Liver (tissue), 9 donors: ENCODE measurements around the gene WDR19. TPM values are rescaled to one million over a fixed set of nuclear protein-coding genes. Genes with fewer than 3 reads are reported as not detected.
A peak's percentile ranks its signal among the peaks of the same experiment; 100 is the strongest.

Source experiments
- DNase-seq: peaks from one replicate; pipeline ENCODE4 v3.0.0-alpha.2; 2017; ENCODE audit warnings: low spot score
- H3K27ac ChIP-seq, 2 donors: one replicate each; pipeline ENCODE4 v1.7.0; 2013; ENCODE audit warnings: inconsistent platforms in 2 of 2, low read length in 2 of 2, control low read depth in 1 of 2, low read depth in 1 of 2, mild to moderate bottlenecking in 1 of 2
- H3K27me3 ChIP-seq, 4 donors: one replicate each; pipeline versions ENCODE4 v1.6.1 to v1.7.0; 2013; ENCODE audit warnings: low read length in 3 of 4, inconsistent platforms in 1 of 4, mild to moderate bottlenecking in 1 of 4, moderate library complexity in 1 of 4; ENCODE audit not compliant: control insufficient read depth in 4 of 4, insufficient read depth in 4 of 4
- H3K36me3 ChIP-seq, 4 donors: one replicate each; pipeline versions ENCODE4 v1.6.1 to v1.7.0; 2013; ENCODE audit warnings: low read length in 3 of 4, mild to moderate bottlenecking in 3 of 4, low read depth in 1 of 4, moderate library complexity in 1 of 4; ENCODE audit not compliant: control insufficient read depth in 4 of 4, insufficient read depth in 3 of 4
- H3K4me1 ChIP-seq, 4 donors: one replicate each; pipeline versions ENCODE4 v1.6.1 to v1.7.0; 2013; ENCODE audit warnings: low read length in 3 of 4, mild to moderate bottlenecking in 3 of 4, moderate library complexity in 1 of 4; ENCODE audit not compliant: control insufficient read depth in 4 of 4, insufficient read depth in 4 of 4
- H3K4me3 ChIP-seq, 3 donors: one replicate each; pipeline versions ENCODE4 v1.6.1 to v1.7.0; 2013; ENCODE audit warnings: low read length in 3 of 3, control low read depth in 1 of 3, low read depth in 1 of 3, mild to moderate bottlenecking in 1 of 3
- H3K9ac ChIP-seq, 2 donors: one replicate each; pipeline ENCODE4 v1.7.0; 2013; ENCODE audit warnings: low read length in 2 of 2, mild to moderate bottlenecking in 2 of 2, moderate library complexity in 2 of 2, control low read depth in 1 of 2, low read depth in 1 of 2
- H3K9me3 ChIP-seq, 4 donors: one replicate each; pipeline versions ENCODE4 v1.6.1 to v1.7.0; 2013; ENCODE audit warnings: low read length in 3 of 4; ENCODE audit not compliant: control insufficient read depth in 4 of 4
- CTCF ChIP-seq: fragments of 150-350 bp; IDR thresholded peaks from 2 replicates; pipeline ENCODE4 v1.5.1; 2017; ENCODE audit warnings: improper control_type of control experiment, low read depth, low read length; ENCODE audit not compliant: missing input control
- EGR1 ChIP-seq, 2 donors: IDR thresholded peaks; 2 replicates each; pipeline ENCODE4 v1.6.1; 2016 to 2018; ENCODE audit warnings: antibody characterized with exemption in 2 of 2, low read depth in 2 of 2
- FOXA1 ChIP-seq: IDR thresholded peaks from 2 replicates; pipeline ENCODE4 v1.6.1; 2016; ENCODE audit warnings: antibody characterized with exemption
- FOXA2 ChIP-seq: IDR thresholded peaks from 2 replicates; pipeline ENCODE4 v1.6.1; 2016; ENCODE audit warnings: antibody characterized with exemption
- GABPA ChIP-seq, 2 donors: IDR thresholded peaks in 1 of 2; conservative IDR thresholded peaks in 1 of 2; 2 replicates each; pipeline ENCODE4 v1.6.1; 2016; ENCODE audit warnings: antibody characterized with exemption in 2 of 2, mild to moderate bottlenecking in 1 of 2, moderate library complexity in 1 of 2
- HNF4A ChIP-seq, 2 donors: conservative IDR thresholded peaks; 2 replicates each; pipeline ENCODE4 v1.6.1; 2016; ENCODE audit warnings: antibody characterized with exemption in 2 of 2, mild to moderate bottlenecking in 2 of 2
- HNF4G ChIP-seq: IDR thresholded peaks from 2 replicates; pipeline ENCODE4 v1.6.1; 2016; ENCODE audit warnings: antibody characterized with exemption
- JUND ChIP-seq, 2 donors: IDR thresholded peaks; 2 replicates each; pipeline ENCODE4 v1.6.1; 2016; ENCODE audit warnings: antibody characterized with exemption in 2 of 2
- MAX ChIP-seq: IDR thresholded peaks from 2 replicates; pipeline ENCODE4 v1.6.1; 2016; ENCODE audit warnings: antibody characterized with exemption
- NR2F2 ChIP-seq: IDR thresholded peaks from 2 replicates; pipeline ENCODE4 v1.6.1; 2016; ENCODE audit warnings: antibody characterized with exemption
- RAD21 ChIP-seq, 2 donors: IDR thresholded peaks; 2 replicates each; pipeline ENCODE4 v1.6.1; 2016; ENCODE audit warnings: antibody characterized with exemption in 2 of 2, mild to moderate bottlenecking in 2 of 2
- REST ChIP-seq: IDR thresholded peaks from 2 replicates; pipeline ENCODE4 v1.6.1; 2016; ENCODE audit warnings: antibody characterized with exemption, mild to moderate bottlenecking
- RXRA ChIP-seq, 2 donors: IDR thresholded peaks; 2 replicates each; pipeline ENCODE4 v1.6.1; 2017 to 2018; ENCODE audit warnings: antibody characterized with exemption in 2 of 2, mild to moderate bottlenecking in 1 of 2
- SP1 ChIP-seq: IDR thresholded peaks from 2 replicates; pipeline ENCODE4 v1.6.1; 2018; ENCODE audit warnings: antibody characterized with exemption, mild to moderate bottlenecking
- TAF1 ChIP-seq: conservative IDR thresholded peaks from 2 replicates; pipeline ENCODE4 v1.6.1; 2016; ENCODE audit warnings: antibody characterized with exemption, mild to moderate bottlenecking
- YY1 ChIP-seq: IDR thresholded peaks from 2 replicates; pipeline ENCODE4 v1.6.1; 2016; ENCODE audit warnings: antibody characterized with exemption, mild to moderate bottlenecking
- WGBS: extraction: QIAGEN DNeasy Blood & Tissue Kit; methylation state at CpG from one replicate; pipeline ENCODE4 v1.1.7; 2013; 5-methylcytosine and 5-hydroxymethylcytosine counted together
- polyA plus RNA-seq, 2 donors: library from polyadenylated mRNA; stranded (reverse) in 1 of 2; unstranded in 1 of 2; fragments of 200-250 nt in 1 of 2; fragments of >200 nt in 1 of 2; fragmentation: Nextera tagmentation in 1 of 2; extraction: Ambion mirVana in 1 of 2; gene quantifications; one replicate each; pipeline versions ENCODE4 v1.2.1 to v1.2.3, GENCODE V29; 2013 to 2015
- total RNA-seq, 2 donors: library from RNA; depleted of rRNA; stranded (reverse); fragments of >200 nt; gene quantifications; one replicate each; pipeline ENCODE4 v1.2.3, GENCODE V29; 2014
- TF ChIP-seq, protein P1 (sequence below): IDR thresholded peaks from 2 replicates; pipeline ENCODE4 v1.6.1; 2016; ENCODE audit warnings: antibody characterized with exemption
- TF ChIP-seq, protein P2 (sequence below): IDR thresholded peaks from 2 replicates; pipeline ENCODE4 v1.6.1; 2016; ENCODE audit warnings: antibody characterized with exemption
- donor health status: healthy.
- donor health status: healthy.
- donor health status: healthy.
- donor health status: healthy.
- donor health status: healthy.

Gene WDR19
- total and polyA plus RNA-seq, 4 donors: 9.5 to 34.3 (median 17.7) TPM

GRCh38 chr4:39205000-39205399 lies 22.7 kb downstream of the WDR19 start:
- no peak overlapping the region for H3K27ac ChIP-seq
- no peak for DNase-seq
- H3K4me3 ChIP-seq: no peak overlapping the region
- WGBS: 51% methylated on average over 1 of the region's 1 CpG
- TF ChIP-seq TAF1 (no peak), NR2F2 (no peak), MAX (no peak), RAD21 (IDR thresholded peaks at IDR 0.05) (peak; percentile 50 to 53), CTCF (no peak), HNF4A (conservative IDR thresholded peaks at IDR 0.05) (peak; percentile 58 to 78), RXRA (IDR thresholded peaks at IDR 0.05) (peak; percentile 46 to 76), SP1 (peak; percentile 48), EGR1 (IDR thresholded peaks at IDR 0.05; ENCODE audit: low read depth in 2 of 2) (no peak), YY1 (peak; percentile 59), FOXA1 (peak; percentile 38), GABPA (IDR thresholded peaks at IDR 0.05 in 1 of 2, conservative IDR thresholded peaks at IDR 0.05 in 1 of 2) (no peak), REST (no peak), JUND (IDR thresholded peaks at IDR 0.05) (peak; percentile 11 to 42), HNF4G (no peak), FOXA2 (peak; percentile 42)
- TF ChIP-seq, protein P1, sequence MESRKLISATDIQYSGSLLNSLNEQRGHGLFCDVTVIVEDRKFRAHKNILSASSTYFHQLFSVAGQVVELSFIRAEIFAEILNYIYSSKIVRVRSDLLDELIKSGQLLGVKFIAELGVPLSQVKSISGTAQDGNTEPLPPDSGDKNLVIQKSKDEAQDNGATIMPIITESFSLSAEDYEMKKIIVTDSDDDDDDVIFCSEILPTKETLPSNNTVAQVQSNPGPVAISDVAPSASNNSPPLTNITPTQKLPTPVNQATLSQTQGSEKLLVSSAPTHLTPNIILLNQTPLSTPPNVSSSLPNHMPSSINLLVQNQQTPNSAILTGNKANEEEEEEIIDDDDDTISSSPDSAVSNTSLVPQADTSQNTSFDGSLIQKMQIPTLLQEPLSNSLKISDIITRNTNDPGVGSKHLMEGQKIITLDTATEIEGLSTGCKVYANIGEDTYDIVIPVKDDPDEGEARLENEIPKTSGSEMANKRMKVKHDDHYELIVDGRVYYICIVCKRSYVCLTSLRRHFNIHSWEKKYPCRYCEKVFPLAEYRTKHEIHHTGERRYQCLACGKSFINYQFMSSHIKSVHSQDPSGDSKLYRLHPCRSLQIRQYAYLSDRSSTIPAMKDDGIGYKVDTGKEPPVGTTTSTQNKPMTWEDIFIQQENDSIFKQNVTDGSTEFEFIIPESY: peak; percentile 39
- TF ChIP-seq, protein P2, sequence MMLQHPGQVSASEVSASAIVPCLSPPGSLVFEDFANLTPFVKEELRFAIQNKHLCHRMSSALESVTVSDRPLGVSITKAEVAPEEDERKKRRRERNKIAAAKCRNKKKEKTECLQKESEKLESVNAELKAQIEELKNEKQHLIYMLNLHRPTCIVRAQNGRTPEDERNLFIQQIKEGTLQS: peak; percentile 21
- H3K9ac ChIP-seq: no peak overlapping the region
- no peaks in the 10 kb centered on the region for H3K27me3 ChIP-seq
- H3K4me1 ChIP-seq: peaks cover 0 to 12% (median 9%) of the 10 kb centered on the region in 4 donors
- H3K9me3 ChIP-seq: no peaks in the 10 kb centered on the region
- H3K36me3 ChIP-seq: peaks cover 0 to 13% (median 6%) of the 10 kb centered on the region in 4 donors
